ENCODE data around the gene EIF5B. TPM values are rescaled to one million over a fixed set of nuclear protein-coding genes. Genes with fewer than 3 reads are reported as not detected.

The EIF5B gene
- total and polyA plus RNA-seq, 2 experiments from 2014 or later, result 18.3 to 19.1 TPM

GRCh38 chr2:99448556-99448955 lies 111.4 kb downstream of the EIF5B start:
- no peak overlapping the region for H3K4me3 ChIP-seq
- WGBS (ENCODE audit: low lambda C conversion rate, missing lambda C conversion rate), result 79% methylated on average over 2 of the region's 2 CpGs
- H3K36me3 ChIP-seq (replicated peaks; ENCODE audit: insufficient read depth, low read depth), result no peaks in the 10 kb centered on the region
- no peaks in the 10 kb centered on the region for H3K27me3 ChIP-seq
- no peak overlapping the region for H2AFZ ChIP-seq
- peaks cover 2% of the 10 kb centered on the region for H4K20me1 ChIP-seq (ENCODE audit: insufficient read depth, poor library complexity, severe bottlenecking)
- TF ChIP-seq EZH2phosphoT487 (IDR thresholded peaks at IDR 0.05; ENCODE audit: low read depth, severe bottlenecking, unreplicated experiment) (no peak), EZH2 (IDR thresholded peaks at IDR 0.05; ENCODE audit: borderline replicate concordance) (no peak)
- TF ChIP-seq, protein P1, sequence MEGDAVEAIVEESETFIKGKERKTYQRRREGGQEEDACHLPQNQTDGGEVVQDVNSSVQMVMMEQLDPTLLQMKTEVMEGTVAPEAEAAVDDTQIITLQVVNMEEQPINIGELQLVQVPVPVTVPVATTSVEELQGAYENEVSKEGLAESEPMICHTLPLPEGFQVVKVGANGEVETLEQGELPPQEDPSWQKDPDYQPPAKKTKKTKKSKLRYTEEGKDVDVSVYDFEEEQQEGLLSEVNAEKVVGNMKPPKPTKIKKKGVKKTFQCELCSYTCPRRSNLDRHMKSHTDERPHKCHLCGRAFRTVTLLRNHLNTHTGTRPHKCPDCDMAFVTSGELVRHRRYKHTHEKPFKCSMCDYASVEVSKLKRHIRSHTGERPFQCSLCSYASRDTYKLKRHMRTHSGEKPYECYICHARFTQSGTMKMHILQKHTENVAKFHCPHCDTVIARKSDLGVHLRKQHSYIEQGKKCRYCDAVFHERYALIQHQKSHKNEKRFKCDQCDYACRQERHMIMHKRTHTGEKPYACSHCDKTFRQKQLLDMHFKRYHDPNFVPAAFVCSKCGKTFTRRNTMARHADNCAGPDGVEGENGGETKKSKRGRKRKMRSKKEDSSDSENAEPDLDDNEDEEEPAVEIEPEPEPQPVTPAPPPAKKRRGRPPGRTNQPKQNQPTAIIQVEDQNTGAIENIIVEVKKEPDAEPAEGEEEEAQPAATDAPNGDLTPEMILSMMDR (IDR thresholded peaks at IDR 0.05; ENCODE audit: poor library complexity), result no peak
- H3K27ac ChIP-seq, result no peak overlapping the region
- no peak overlapping the region for H3K4me2 ChIP-seq
- no peaks in the 10 kb centered on the region for H3K9me3 ChIP-seq (ENCODE audit: low read depth)
- no peaks in the 10 kb centered on the region for H3K9me2 ChIP-seq (replicated peaks; ENCODE audit: insufficient read depth)
- no peaks in the 10 kb centered on the region for H3K4me1 ChIP-seq (ENCODE audit: insufficient read depth)
- peaks cover 35% of the 10 kb centered on the region for H3K79me2 ChIP-seq
- DNase-seq (ENCODE audit: low spot score), result no peak

DNA sequence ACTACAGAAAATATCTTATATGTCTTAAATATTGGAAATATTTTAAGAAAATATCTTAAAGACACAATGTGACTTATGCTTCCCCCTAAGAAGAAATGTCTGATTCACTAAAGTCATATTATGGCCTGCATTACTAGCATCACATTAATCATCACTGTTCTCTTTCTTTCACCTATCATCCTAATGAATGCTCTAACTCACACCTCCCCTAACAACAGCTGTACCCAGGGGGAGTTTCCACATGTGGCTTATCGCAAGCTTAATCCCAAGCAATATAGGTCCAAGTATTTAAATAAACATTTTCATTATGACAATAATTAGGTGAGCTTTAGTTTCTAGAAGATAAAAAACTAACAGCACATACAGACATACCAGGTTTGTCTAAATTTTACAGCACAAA lies 113.0 kb downstream of the EIF5B start:
- WGBS (ENCODE audit: low lambda C conversion rate, missing lambda C conversion rate), result 97% methylated on average over 1 of the region's 1 CpG
- peaks cover 44% of the 10 kb centered on the region for H3K79me2 ChIP-seq
- no peaks in the 10 kb centered on the region for H3K9me2 ChIP-seq (replicated peaks; ENCODE audit: insufficient read depth)
- H3K36me3 ChIP-seq (replicated peaks; ENCODE audit: insufficient read depth, low read depth), result no peaks in the 10 kb centered on the region
- TF ChIP-seq, protein P1 (IDR thresholded peaks at IDR 0.05; ENCODE audit: poor library complexity), result no peak
- TF ChIP-seq EZH2 (IDR thresholded peaks at IDR 0.05; ENCODE audit: borderline replicate concordance), result no peak
- no peak overlapping the region for H3K4me2 ChIP-seq
- H2AFZ ChIP-seq, result no peak overlapping the region
- H3K9me3 ChIP-seq (ENCODE audit: low read depth), result no peaks in the 10 kb centered on the region
- no peak overlapping the region for H3K4me3 ChIP-seq
- peaks cover 2% of the 10 kb centered on the region for H4K20me1 ChIP-seq (ENCODE audit: insufficient read depth, poor library complexity, severe bottlenecking)
- no peaks in the 10 kb centered on the region for H3K27me3 ChIP-seq
- no peak overlapping the region for H3K27ac ChIP-seq
- no peak for DNase-seq (ENCODE audit: low spot score)
- no peaks in the 10 kb centered on the region for H3K4me1 ChIP-seq (ENCODE audit: insufficient read depth)

Other genes starting within 250 kb of the EIF5B start
- gene C2orf15, start 195.7 kb upstream of the EIF5B start, total RNA-seq, result 5.9 and 10.0 TPM in 2 replicates
- 5.8 and 8.9 TPM in 2 replicates for gene C2orf15, start 195.7 kb upstream of the EIF5B start, polyA plus RNA-seq
- gene TSGA10, start 182.4 kb upstream of the EIF5B start, total RNA-seq, result 8.8 and 14.1 TPM in 2 replicates
- gene TSGA10, start 182.4 kb upstream of the EIF5B start, polyA plus RNA-seq, result 5.2 and 5.7 TPM in 2 replicates
- gene LIPT1, start 182.4 kb upstream of the EIF5B start, total RNA-seq, result 5.9 and 6.1 TPM in 2 replicates
- gene LIPT1, start 182.4 kb upstream of the EIF5B start, polyA plus RNA-seq, result 5.8 and 5.9 TPM in 2 replicates
- 41.1 and 44.8 TPM in 2 replicates for gene MITD1, start 156.3 kb upstream of the EIF5B start, total RNA-seq
- gene MITD1, start 156.3 kb upstream of the EIF5B start, polyA plus RNA-seq, result 32.7 and 36.7 TPM in 2 replicates
- 36.6 TPM in 2 replicates for gene MRPL30, start 156.2 kb upstream of the EIF5B start, total RNA-seq
- 18.5 and 19.4 TPM in 2 replicates for gene MRPL30, start 156.2 kb upstream of the EIF5B start, polyA plus RNA-seq
- gene LYG2, start 81.7 kb upstream of the EIF5B start, total RNA-seq, result not detected in 2 replicates
- not detected in 2 replicates for gene LYG2, start 81.7 kb upstream of the EIF5B start, polyA plus RNA-seq
- gene LYG1, start 36.2 kb upstream of the EIF5B start, total RNA-seq, result 0.16 and 0.93 TPM in 2 replicates
- gene LYG1, start 36.2 kb upstream of the EIF5B start, polyA plus RNA-seq, result 1.9 and 2.4 TPM in 2 replicates
- gene TXNDC9, start 1.1 kb upstream of the EIF5B start, total RNA-seq, result 47.2 and 48.4 TPM in 2 replicates
- gene TXNDC9, start 1.1 kb upstream of the EIF5B start, polyA plus RNA-seq, result 34.3 and 36.3 TPM in 2 replicates
- gene REV1, start 152.6 kb downstream of the EIF5B start, total RNA-seq, result 31.2 and 31.4 TPM in 2 replicates
- gene REV1, start 152.6 kb downstream of the EIF5B start, polyA plus RNA-seq, result 23.9 and 25.9 TPM in 2 replicates

Measured in hepatocyte (in vitro differentiated cells).